ENCODE data around the gene RPL29. TPM values are rescaled to one million over a fixed set of nuclear protein-coding genes. Genes with fewer than 3 reads are reported as not detected.
A peak's percentile ranks its signal among the peaks of the same experiment; 100 is the strongest.

The RPL29 gene
- total and polyA plus RNA-seq, 2 of the 13 experiments (the other 11 are each of a cell fraction or from before 2014, with no cell fraction given): 1,348 to 2,263 TPM

DNA sequence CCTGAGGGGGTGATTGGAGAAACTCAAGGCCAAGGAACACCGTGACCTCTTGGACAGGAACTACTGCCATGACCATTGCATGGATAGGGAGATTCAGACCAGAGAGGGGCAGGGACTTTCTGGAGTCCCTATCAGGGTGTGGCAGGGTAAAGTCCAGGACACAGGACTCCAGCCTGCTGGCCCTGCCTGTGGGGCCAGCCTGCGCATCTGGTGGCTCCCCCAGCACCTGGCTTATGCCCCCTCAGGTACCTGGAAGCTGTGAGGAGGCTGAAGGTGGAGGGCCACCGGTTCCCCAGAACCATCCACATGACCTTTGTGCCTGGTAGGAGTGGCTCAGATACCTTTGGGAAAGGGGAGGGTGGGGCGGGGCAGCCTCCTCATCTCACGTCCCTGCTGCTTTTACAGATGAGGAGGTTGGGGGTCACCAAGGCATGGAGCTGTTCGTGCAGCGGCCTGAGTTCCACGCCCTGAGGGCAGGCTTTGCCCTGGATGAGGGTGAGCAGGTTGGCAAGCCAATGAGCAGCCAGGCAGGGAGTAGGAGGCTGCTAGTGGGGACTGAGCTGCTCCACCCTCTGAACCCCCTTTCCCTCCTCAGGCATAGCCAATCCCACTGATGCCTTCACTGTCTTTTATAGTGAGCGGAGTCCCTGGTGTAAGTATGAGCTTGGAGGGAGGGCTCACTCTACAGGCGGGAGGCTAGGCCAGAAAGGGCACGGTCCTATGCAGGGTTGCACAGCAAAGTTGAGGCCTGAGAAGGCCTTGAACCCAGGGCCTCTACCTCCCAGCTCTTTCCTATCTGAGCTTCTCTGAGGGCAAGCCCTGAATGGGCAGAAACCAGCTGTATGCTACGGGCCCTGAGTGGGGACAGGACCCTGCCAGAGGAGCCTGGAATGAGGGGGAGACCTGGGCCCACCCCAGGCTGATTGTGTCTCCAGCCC is 9.4 kb downstream of the RPL29 start (continued):
- TF ChIP-seq CHD4 (IDR thresholded peaks at IDR 0.05; ENCODE audit: borderline replicate concordance, low read length) (no peak), HNF4G (IDR thresholded peaks at IDR 0.05; ENCODE audit: borderline replicate concordance, low read depth, low read length) (peak; percentile 64), HNF4G (CRISPR knock-in tag; IDR thresholded peaks at IDR 0.05; ENCODE audit: borderline replicate concordance, low read depth) (no peak), FOXJ3 (CRISPR knock-in tag; IDR thresholded peaks at IDR 0.05; ENCODE audit: borderline replicate concordance) (no peak), POLR2AphosphoS5 (IDR thresholded peaks at IDR 0.05; ENCODE audit: low read depth, low read length) (0 out of 2 replicates have a peak, but pooled peaks have one; percentile 6), MYC (CRISPR knock-in tag; IDR thresholded peaks at IDR 0.05; ENCODE audit: borderline replicate concordance) (peak; percentile 43; the same call in 1 of the 2 replicates), HNF4A (CRISPR knock-in tag; IDR thresholded peaks at IDR 0.05) (peak; percentile 77), ZNF776 (CRISPR knock-in tag; IDR thresholded peaks at IDR 0.05) (no peak), ZFP41 (CRISPR knock-in tag; IDR thresholded peaks at IDR 0.05; ENCODE audit: borderline replicate concordance) (no peak), PATZ1 (CRISPR knock-in tag; IDR thresholded peaks at IDR 0.05) (peak; percentile 63), FOSL1 (CRISPR knock-in tag; IDR thresholded peaks at IDR 0.05; ENCODE audit: borderline replicate concordance) (no peak), SMYD3 (CRISPR knock-in tag; IDR thresholded peaks at IDR 0.05) (no peak)
- TF ChIP-seq, protein P1, sequence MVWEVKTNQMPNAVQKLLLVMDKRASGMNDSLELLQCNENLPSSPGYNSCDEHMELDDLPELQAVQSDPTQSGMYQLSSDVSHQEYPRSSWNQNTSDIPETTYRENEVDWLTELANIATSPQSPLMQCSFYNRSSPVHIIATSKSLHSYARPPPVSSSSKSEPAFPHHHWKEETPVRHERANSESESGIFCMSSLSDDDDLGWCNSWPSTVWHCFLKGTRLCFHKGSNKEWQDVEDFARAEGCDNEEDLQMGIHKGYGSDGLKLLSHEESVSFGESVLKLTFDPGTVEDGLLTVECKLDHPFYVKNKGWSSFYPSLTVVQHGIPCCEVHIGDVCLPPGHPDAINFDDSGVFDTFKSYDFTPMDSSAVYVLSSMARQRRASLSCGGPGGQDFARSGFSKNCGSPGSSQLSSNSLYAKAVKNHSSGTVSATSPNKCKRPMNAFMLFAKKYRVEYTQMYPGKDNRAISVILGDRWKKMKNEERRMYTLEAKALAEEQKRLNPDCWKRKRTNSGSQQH (CRISPR knock-in tag; IDR thresholded peaks at IDR 0.05; ENCODE audit: low read depth): no peak
- TF ChIP-seq, protein P2, sequence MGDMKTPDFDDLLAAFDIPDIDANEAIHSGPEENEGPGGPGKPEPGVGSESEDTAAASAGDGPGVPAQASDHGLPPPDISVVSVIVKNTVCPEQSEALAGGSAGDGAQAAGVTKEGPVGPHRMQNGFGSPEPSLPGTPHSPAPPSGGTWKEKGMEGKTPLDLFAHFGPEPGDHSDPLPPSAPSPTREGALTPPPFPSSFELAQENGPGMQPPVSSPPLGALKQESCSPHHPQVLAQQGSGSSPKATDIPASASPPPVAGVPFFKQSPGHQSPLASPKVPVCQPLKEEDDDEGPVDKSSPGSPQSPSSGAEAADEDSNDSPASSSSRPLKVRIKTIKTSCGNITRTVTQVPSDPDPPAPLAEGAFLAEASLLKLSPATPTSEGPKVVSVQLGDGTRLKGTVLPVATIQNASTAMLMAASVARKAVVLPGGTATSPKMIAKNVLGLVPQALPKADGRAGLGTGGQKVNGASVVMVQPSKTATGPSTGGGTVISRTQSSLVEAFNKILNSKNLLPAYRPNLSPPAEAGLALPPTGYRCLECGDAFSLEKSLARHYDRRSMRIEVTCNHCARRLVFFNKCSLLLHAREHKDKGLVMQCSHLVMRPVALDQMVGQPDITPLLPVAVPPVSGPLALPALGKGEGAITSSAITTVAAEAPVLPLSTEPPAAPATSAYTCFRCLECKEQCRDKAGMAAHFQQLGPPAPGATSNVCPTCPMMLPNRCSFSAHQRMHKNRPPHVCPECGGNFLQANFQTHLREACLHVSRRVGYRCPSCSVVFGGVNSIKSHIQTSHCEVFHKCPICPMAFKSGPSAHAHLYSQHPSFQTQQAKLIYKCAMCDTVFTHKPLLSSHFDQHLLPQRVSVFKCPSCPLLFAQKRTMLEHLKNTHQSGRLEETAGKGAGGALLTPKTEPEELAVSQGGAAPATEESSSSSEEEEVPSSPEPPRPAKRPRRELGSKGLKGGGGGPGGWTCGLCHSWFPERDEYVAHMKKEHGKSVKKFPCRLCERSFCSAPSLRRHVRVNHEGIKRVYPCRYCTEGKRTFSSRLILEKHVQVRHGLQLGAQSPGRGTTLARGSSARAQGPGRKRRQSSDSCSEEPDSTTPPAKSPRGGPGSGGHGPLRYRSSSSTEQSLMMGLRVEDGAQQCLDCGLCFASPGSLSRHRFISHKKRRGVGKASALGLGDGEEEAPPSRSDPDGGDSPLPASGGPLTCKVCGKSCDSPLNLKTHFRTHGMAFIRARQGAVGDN (CRISPR knock-in tag; IDR thresholded peaks at IDR 0.05): peak; percentile 50; the same call in 1 of the 2 replicates

All from HepG2 (cell line).